Panc1 (cell line): Measurements from ENCODE around the gene BTBD3. TPM values are rescaled to one million over a fixed set of nuclear protein-coding genes. Genes with fewer than 3 reads are reported as not detected.

Experiments
- ATAC-seq: fragments of 200-7000 bp; cut with Tn5 transposase; 2 replicates; pipeline ENCODE4 v1.9.1; 2020; ENCODE audit warnings: mild to moderate bottlenecking, moderate library complexity
- BruUV-seq: library from RNA; stranded (reverse); fragments of 400-500 nt; replicated peaks from 2 replicates; lab custom pipeline; 2021; lab: Mats Ljungman, UMichigan
- CTCF ChIA-PET: fragments of 300-600 bp; sonication (Branson Sonifier 250); formaldehyde crosslinking; loops from one replicate; lab custom pipeline; 2022; ENCODE audit warnings: antibody characterized with exemption; lab: Charles Lee
- POLR2A ChIA-PET: fragments of 300-600 bp; sonication (Branson Sonifier 250); formaldehyde crosslinking; loops from one replicate; lab custom pipeline; 2022; ENCODE audit warnings: antibody characterized with exemption; lab: Charles Lee
- DNase-seq: peaks from one replicate; pipeline ENCODE4 v3.0.0-alpha.2; 2010; ENCODE audit warnings: low read depth, low spot score
- H3K27ac ChIP-seq: 2 replicates; pipeline ENCODE4 v1.5.1; 2011; ENCODE audit warnings: mild to moderate bottlenecking, low read length, inconsistent platforms
- H3K27me3 ChIP-seq: fragments of 200-500 bp; sonication (Bioruptor generic); 2 replicates; pipeline ENCODE4 v1.6.0; 2014; ENCODE audit warnings: low read length, inconsistent platforms; ENCODE audit not compliant: control insufficient read depth, insufficient read depth
- H3K36me3 ChIP-seq: fragments of 200-500 bp; sonication (Bioruptor generic); 2 replicates; pipeline ENCODE4 v1.5.1; 2014; ENCODE audit warnings: inconsistent platforms, mild to moderate bottlenecking, low read length, moderate library complexity; ENCODE audit not compliant: control insufficient read depth, insufficient read depth
- H3K4me1 ChIP-seq: 2 replicates; pipeline ENCODE4 v1.5.1; 2011; ENCODE audit warnings: inconsistent platforms, mild to moderate bottlenecking, low read length, moderate library complexity; ENCODE audit not compliant: control insufficient read depth, insufficient read depth
- H3K4me3 ChIP-seq, 2 experiments: 2 replicates each; pipeline ENCODE4 v1.5.1; 2011 to 2012; ENCODE audit warnings: low read depth in 2 of 2, low read length in 2 of 2, mild to moderate bottlenecking in 2 of 2, inconsistent platforms in 1 of 2, moderate library complexity in 1 of 2
- H3K9me3 ChIP-seq: fragments of 200-500 bp; sonication (Bioruptor generic); 2 replicates; pipeline ENCODE4 v1.5.1; 2014; ENCODE audit warnings: low read depth, mild to moderate bottlenecking, inconsistent platforms, low read length, moderate library complexity; ENCODE audit not compliant: control insufficient read depth, insufficient read depth
- POLR2AphosphoS5 ChIP-seq: IDR thresholded peaks from 2 replicates; pipeline ENCODE4 v1.6.1; 2012; ENCODE audit warnings: mild to moderate bottlenecking, low read depth, low read length, moderate library complexity
- SIN3A ChIP-seq: IDR thresholded peaks from 2 replicates; pipeline ENCODE4 v1.6.1; 2012; ENCODE audit warnings: low read depth, mild to moderate bottlenecking, low read length, moderate library complexity, borderline replicate concordance; ENCODE audit not compliant: insufficient read depth
- TCF7L2 ChIP-seq: IDR thresholded peaks from 2 replicates; pipeline ENCODE4 v1.6.1; 2011; ENCODE audit warnings: mild to moderate bottlenecking, low read depth, low read length, inconsistent platforms
- in situ Hi-C: cut with HindIII; loops from 2 replicates; pipeline ENCODE4 v1.10.0; 2016; ENCODE audit warnings: low sequenced_read_pairs, low pct_unique_long_range_greater_than_20kb
- intact Hi-C: fragments of 100-400 bp; cut with micrococcal nuclease; formaldehyde crosslinking; loops from one replicate; pipeline ENCODE4 v1.10.0; 2022; ENCODE audit not compliant: unreplicated experiment
- total RNA-seq: library from RNA; stranded (reverse); gene quantifications from one replicate; pipeline ENCODE4 v1.2.1, GENCODE V29; 2021; ENCODE audit not compliant: unreplicated experiment
- TF ChIP-seq, protein P1 (sequence below): fragments of 450-650 bp; IDR thresholded peaks from 2 replicates; pipeline ENCODE4 v1.5.1; 2017; ENCODE audit warnings: mild to moderate bottlenecking
- TF ChIP-seq, protein P2 (sequence below), 2 experiments: IDR thresholded peaks; 2 replicates each; pipeline ENCODE4 v1.6.1; 2011 to 2012; ENCODE audit warnings: low read depth in 2 of 2, control low read depth in 1 of 2, low read length in 1 of 2, mild to moderate bottlenecking in 1 of 2, moderate library complexity in 1 of 2; ENCODE audit not compliant: insufficient read depth in 1 of 2

BTBD3 gene
- total RNA-seq, 1 experiment from 2014 or later: 27.6 TPM

DNA sequence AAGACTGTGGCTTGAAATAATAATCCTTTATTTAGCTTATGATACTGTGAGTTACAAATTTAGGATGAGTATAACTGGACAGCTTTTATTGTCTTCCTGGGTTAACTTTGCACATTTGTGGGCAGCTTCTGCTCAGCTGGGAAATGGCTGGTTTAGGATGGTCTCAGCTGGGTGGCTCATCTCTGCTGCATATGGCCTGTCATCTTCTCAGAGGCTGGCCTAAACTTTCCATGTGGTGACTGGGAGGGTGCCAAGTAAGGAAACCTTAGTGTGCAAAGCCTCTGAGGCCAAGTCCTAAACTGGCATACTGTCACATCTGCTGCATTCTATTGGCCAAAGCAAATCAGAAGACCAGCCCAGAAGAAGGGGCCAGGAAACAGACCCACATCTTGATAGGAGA, 40.2 kb downstream of the BTBD3 start:
- in situ Hi-C loops (no loop called here), intact Hi-C loops (no loop called here)
- H3K4me1 ChIP-seq: no peaks in the 10 kb centered on the region
- BruUV-seq: no TSS peak
- ATAC-seq: no peak
- no peak for DNase-seq
- CTCF ChIA-PET: no interaction called here
- H3K36me3 ChIP-seq: no peaks in the 10 kb centered on the region
- TF ChIP-seq, protein P1, sequence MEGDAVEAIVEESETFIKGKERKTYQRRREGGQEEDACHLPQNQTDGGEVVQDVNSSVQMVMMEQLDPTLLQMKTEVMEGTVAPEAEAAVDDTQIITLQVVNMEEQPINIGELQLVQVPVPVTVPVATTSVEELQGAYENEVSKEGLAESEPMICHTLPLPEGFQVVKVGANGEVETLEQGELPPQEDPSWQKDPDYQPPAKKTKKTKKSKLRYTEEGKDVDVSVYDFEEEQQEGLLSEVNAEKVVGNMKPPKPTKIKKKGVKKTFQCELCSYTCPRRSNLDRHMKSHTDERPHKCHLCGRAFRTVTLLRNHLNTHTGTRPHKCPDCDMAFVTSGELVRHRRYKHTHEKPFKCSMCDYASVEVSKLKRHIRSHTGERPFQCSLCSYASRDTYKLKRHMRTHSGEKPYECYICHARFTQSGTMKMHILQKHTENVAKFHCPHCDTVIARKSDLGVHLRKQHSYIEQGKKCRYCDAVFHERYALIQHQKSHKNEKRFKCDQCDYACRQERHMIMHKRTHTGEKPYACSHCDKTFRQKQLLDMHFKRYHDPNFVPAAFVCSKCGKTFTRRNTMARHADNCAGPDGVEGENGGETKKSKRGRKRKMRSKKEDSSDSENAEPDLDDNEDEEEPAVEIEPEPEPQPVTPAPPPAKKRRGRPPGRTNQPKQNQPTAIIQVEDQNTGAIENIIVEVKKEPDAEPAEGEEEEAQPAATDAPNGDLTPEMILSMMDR: no peak
- TF ChIP-seq TCF7L2: no peak
- no peak for TF ChIP-seq POLR2AphosphoS5
- TF ChIP-seq SIN3A: no peak
- TF ChIP-seq, protein P2, sequence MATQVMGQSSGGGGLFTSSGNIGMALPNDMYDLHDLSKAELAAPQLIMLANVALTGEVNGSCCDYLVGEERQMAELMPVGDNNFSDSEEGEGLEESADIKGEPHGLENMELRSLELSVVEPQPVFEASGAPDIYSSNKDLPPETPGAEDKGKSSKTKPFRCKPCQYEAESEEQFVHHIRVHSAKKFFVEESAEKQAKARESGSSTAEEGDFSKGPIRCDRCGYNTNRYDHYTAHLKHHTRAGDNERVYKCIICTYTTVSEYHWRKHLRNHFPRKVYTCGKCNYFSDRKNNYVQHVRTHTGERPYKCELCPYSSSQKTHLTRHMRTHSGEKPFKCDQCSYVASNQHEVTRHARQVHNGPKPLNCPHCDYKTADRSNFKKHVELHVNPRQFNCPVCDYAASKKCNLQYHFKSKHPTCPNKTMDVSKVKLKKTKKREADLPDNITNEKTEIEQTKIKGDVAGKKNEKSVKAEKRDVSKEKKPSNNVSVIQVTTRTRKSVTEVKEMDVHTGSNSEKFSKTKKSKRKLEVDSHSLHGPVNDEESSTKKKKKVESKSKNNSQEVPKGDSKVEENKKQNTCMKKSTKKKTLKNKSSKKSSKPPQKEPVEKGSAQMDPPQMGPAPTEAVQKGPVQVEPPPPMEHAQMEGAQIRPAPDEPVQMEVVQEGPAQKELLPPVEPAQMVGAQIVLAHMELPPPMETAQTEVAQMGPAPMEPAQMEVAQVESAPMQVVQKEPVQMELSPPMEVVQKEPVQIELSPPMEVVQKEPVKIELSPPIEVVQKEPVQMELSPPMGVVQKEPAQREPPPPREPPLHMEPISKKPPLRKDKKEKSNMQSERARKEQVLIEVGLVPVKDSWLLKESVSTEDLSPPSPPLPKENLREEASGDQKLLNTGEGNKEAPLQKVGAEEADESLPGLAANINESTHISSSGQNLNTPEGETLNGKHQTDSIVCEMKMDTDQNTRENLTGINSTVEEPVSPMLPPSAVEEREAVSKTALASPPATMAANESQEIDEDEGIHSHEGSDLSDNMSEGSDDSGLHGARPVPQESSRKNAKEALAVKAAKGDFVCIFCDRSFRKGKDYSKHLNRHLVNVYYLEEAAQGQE (IDR thresholded peaks at IDR 0.05; ENCODE audit: insufficient read depth in 1 of 2, low read depth in 2 of 2, low read length in 1 of 2): no peak
- H3K27me3 ChIP-seq: no peaks in the 10 kb centered on the region
- POLR2A ChIA-PET: no interaction called here
- no peak overlapping the region for H3K4me3 ChIP-seq
- H3K9me3 ChIP-seq: no peaks in the 10 kb centered on the region
- no peak overlapping the region for H3K27ac ChIP-seq

DNA sequence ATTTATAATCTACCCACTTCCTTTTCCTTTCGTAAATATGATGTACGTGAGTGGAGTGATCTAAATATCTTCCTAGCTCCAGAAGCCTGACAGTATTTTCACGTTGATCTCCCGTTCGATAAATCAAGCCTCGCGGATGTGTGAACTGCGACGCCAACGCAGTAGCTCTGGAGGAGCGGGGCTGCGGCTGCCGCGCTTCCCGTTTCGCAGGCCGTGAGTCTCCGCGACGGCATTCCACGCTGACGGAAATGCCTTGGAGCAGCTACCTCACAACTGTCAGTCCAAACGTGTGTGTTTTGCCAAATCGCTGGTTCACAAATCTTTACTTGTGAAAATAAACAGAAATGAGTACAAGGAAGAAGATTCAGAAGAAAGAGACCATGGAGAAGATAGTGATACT, 41.2 kb downstream of the BTBD3 start:
- Histone ChIP-seq H3K27ac (no peak overlapping the region), H3K36me3 (no peaks in the 10 kb centered on the region), H3K27me3 (no peaks in the 10 kb centered on the region), H3K4me3 (no peak overlapping the region), H3K9me3 (no peaks in the 10 kb centered on the region), H3K4me1 (no peaks in the 10 kb centered on the region)
- DNase-seq: no peak
- no peak for ATAC-seq
- TF ChIP-seq SIN3A (no peak), POLR2AphosphoS5 (no peak), TCF7L2 (no peak)
- TF ChIP-seq, protein P2 (IDR thresholded peaks at IDR 0.05; ENCODE audit: insufficient read depth in 1 of 2, low read depth in 2 of 2, low read length in 1 of 2): no peak
- TF ChIP-seq, protein P1: no peak
- in situ Hi-C loops (no loop called here), intact Hi-C loops (no loop called here)
- BruUV-seq: no TSS peak
- POLR2A ChIA-PET: no interaction called here
- CTCF ChIA-PET: no interaction called here
